GM12872 (cell line): ENCODE data around the gene SRMS.

Experiments
- CTCF ChIP-seq: IDR thresholded peaks from 3 replicates; pipeline ENCODE4 v1.5.1; 2011; ENCODE audit warnings: low read depth, mild to moderate bottlenecking, low read length, moderate library complexity; ENCODE audit not compliant: insufficient read depth

The SRMS gene

GRCh38 chr20:63513207-63513606 is 34.3 kb downstream of the SRMS start:
- no peak for TF ChIP-seq CTCF

GRCh38 chr20:63509088-63509564 is 38.4 kb downstream of the SRMS start:
- no peak for TF ChIP-seq CTCF

GRCh38 chr20:63508072-63508768 is 39.3 kb downstream of the SRMS start:
- TF ChIP-seq CTCF, result no peak

GRCh38 chr20:63507083-63507743 is 40.3 kb downstream of the SRMS start:
- TF ChIP-seq CTCF, result no peak

GRCh38 chr20:63505723-63506122 is 41.8 kb downstream of the SRMS start:
- no peak for TF ChIP-seq CTCF

- TF ChIP-seq CTCF, result no peak
These were observed 42.3 kb downstream of the SRMS start for GRCh38 chr20:63505281-63505680.

- no peak for TF ChIP-seq CTCF
These were observed 42.9 kb downstream of the SRMS start for GRCh38 chr20:63504642-63505041.
